Endodermal cell (in vitro differentiated cells): Measurements from ENCODE around the gene MRPS35. TPM values are rescaled to one million over a fixed set of nuclear protein-coding genes. Genes with fewer than 3 reads are reported as not detected.

ENCODE experiments used
- DNase-seq: peaks from one replicate; pipeline ENCODE4 v3.0.0-alpha.2; 2017
- H3K27ac ChIP-seq: 2 replicates; pipeline ENCODE4 v1.5.1; 2013; ENCODE audit warnings: mild to moderate bottlenecking, low read depth, low read length, moderate library complexity
- H3K27me3 ChIP-seq: 2 replicates; pipeline ENCODE4 v1.6.1; 2013; ENCODE audit warnings: mild to moderate bottlenecking, low read length, moderate library complexity; ENCODE audit not compliant: insufficient read depth, control insufficient read depth, poor library complexity, severe bottlenecking
- H3K36me3 ChIP-seq: 2 replicates; pipeline ENCODE4 v1.7.0; 2013; ENCODE audit warnings: mild to moderate bottlenecking, low read length, moderate library complexity; ENCODE audit not compliant: control insufficient read depth, insufficient read depth
- H3K4me1 ChIP-seq: one replicate; pipeline ENCODE4 v1.7.0; 2013; ENCODE audit warnings: low read length; ENCODE audit not compliant: control insufficient read depth, insufficient read depth
- H3K4me3 ChIP-seq: 2 replicates; pipeline ENCODE4 v1.5.1; 2013; ENCODE audit warnings: mild to moderate bottlenecking, low read length, moderate library complexity
- H3K9ac ChIP-seq: 2 replicates; pipeline ENCODE4 v1.6.1; 2013; ENCODE audit warnings: mild to moderate bottlenecking, low read length, moderate library complexity; ENCODE audit not compliant: poor library complexity, severe bottlenecking; ENCODE audit errors: extremely low read depth
- H3K9me3 ChIP-seq: 2 replicates; pipeline ENCODE4 v1.6.1; 2013; ENCODE audit warnings: mild to moderate bottlenecking, low read length, moderate library complexity; ENCODE audit not compliant: control insufficient read depth
- H3K27ac Mint-ChIP-seq: 2 replicates; pipeline ENCODE4 v1.8.0; 2020; ENCODE audit warnings: mixed read lengths
- H3K27me3 Mint-ChIP-seq: 2 replicates; pipeline ENCODE4 v1.8.0; 2021; ENCODE audit warnings: mild to moderate bottlenecking, mixed read lengths; ENCODE audit not compliant: insufficient read depth
- H3K36me3 Mint-ChIP-seq: 2 replicates; pipeline ENCODE4 v1.8.0; 2020; ENCODE audit warnings: low read depth, mixed read lengths
- H3K4me1 Mint-ChIP-seq: 2 replicates; pipeline ENCODE4 v1.8.0; 2020; ENCODE audit warnings: mixed read lengths
- H3K4me3 Mint-ChIP-seq: 2 replicates; pipeline ENCODE4 v1.8.0; 2020; ENCODE audit warnings: mild to moderate bottlenecking, moderate library complexity, mixed read lengths
- H3K9me3 Mint-ChIP-seq: 2 replicates; pipeline ENCODE4 v1.8.0; 2020; ENCODE audit warnings: mild to moderate bottlenecking, mixed read lengths
- WGBS, 2 experiments: methylation state at CpG; one replicate each; pipeline versions ENCODE4 v1.1.5 to v1.1.7; 2013; ENCODE audit warnings: missing lambda C conversion rate in 2 of 2, mixed read lengths in 1 of 2; ENCODE audit not compliant: insufficient coverage in 1 of 2, insufficient read length in 1 of 2; 5-methylcytosine and 5-hydroxymethylcytosine counted together
- total RNA-seq, 2 donors: library from RNA; stranded (reverse); fragmentation: NEBNext Ultra II Directional in 1 of 2; extraction: Animal tissue kit (Norgen Biotek cat#: 25700) in 1 of 2; gene quantifications; 2 replicates in 1 of 2; 3 replicates in 1 of 2; pipeline ENCODE4 v1.2.1, GENCODE V29; 2021
- TF ChIP-seq, protein P1 (sequence below): fragments of 200-600 bp; sonication (generic); conservative IDR thresholded peaks from 2 replicates; pipeline ENCODE4 v1.5.0; 2021; ENCODE audit warnings: antibody characterized with exemption, mild to moderate bottlenecking

Gene MRPS35
- total RNA-seq, 2 donors from 2014 or later: 33.7 to 62.6 TPM

DNA sequence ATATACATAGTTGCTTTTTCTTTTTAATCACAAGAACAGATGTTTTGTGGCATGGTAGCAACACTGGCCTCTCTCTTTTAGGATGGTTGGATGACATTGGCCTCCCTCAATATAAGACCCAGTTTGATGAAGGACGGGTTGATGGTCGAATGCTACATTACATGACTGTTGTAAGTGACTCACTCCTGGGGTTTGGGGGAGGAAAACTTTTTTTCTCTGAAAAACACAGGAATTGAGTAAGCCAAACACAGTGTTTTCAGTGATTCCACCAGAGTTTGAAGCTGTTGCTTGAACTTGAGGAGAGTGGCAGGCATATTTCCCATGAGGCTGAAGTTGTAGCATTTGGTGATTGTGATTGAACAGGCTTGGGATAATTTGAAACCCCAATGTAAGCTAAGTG, 28.1 kb upstream of the MRPS35 start:
- H3K36me3 Mint-ChIP-seq: peaks cover 76% of the 10 kb centered on the region
- H3K27ac ChIP-seq: no peak overlapping the region
- H3K9me3 Mint-ChIP-seq: no peaks in the 10 kb centered on the region
- TF ChIP-seq, protein P1, sequence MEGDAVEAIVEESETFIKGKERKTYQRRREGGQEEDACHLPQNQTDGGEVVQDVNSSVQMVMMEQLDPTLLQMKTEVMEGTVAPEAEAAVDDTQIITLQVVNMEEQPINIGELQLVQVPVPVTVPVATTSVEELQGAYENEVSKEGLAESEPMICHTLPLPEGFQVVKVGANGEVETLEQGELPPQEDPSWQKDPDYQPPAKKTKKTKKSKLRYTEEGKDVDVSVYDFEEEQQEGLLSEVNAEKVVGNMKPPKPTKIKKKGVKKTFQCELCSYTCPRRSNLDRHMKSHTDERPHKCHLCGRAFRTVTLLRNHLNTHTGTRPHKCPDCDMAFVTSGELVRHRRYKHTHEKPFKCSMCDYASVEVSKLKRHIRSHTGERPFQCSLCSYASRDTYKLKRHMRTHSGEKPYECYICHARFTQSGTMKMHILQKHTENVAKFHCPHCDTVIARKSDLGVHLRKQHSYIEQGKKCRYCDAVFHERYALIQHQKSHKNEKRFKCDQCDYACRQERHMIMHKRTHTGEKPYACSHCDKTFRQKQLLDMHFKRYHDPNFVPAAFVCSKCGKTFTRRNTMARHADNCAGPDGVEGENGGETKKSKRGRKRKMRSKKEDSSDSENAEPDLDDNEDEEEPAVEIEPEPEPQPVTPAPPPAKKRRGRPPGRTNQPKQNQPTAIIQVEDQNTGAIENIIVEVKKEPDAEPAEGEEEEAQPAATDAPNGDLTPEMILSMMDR: no peak
- no peaks in the 10 kb centered on the region for H3K27me3 ChIP-seq
- no peak overlapping the region for H3K4me3 Mint-ChIP-seq
- H3K4me3 ChIP-seq: no peak overlapping the region
- H3K9ac ChIP-seq: no peak overlapping the region
- H3K4me1 ChIP-seq: no peaks in the 10 kb centered on the region
- no peak overlapping the region for H3K27ac Mint-ChIP-seq
- no peaks in the 10 kb centered on the region for H3K4me1 Mint-ChIP-seq
- no peaks in the 10 kb centered on the region for H3K27me3 Mint-ChIP-seq
- WGBS, 2 experiments: 96% methylated on average over 2 of the region's 2 CpGs; no CpG with 5 or more reads in 1 of the 2 experiments
- peaks cover 78% of the 10 kb centered on the region for H3K36me3 ChIP-seq
- DNase-seq: no peak
- no peaks in the 10 kb centered on the region for H3K9me3 ChIP-seq

DNA sequence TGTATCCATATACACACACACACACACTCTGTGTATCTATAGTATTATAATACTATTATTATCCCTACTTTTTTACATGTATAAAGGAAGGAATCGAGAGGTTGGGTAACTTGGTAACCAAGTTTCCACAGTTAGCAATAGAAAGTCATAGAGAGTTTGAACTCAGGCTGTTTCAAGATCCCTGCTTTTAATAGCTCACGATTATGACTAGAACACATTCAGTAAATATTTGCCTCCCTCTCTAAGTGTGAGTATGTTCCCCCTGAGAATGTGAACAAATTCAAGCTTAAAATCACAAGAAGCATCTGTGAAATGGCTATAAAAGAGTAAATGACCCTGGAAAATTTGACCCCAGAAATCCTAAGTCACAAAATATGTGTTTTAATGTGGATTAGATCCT, 25.4 kb upstream of the MRPS35 start:
- Histone ChIP-seq H3K4me3 (no peak overlapping the region), H3K27me3 (no peaks in the 10 kb centered on the region), H3K27ac (no peak overlapping the region), H3K36me3 (peaks cover 84% of the 10 kb centered on the region), H3K9me3 (no peaks in the 10 kb centered on the region), H3K9ac (no peak overlapping the region), H3K4me1 (no peaks in the 10 kb centered on the region)
- Mint-ChIP-seq H3K9me3 (no peaks in the 10 kb centered on the region), H3K4me1 (no peaks in the 10 kb centered on the region), H3K36me3 (peaks cover 76% of the 10 kb centered on the region), H3K27me3 (no peaks in the 10 kb centered on the region), H3K4me3 (no peak overlapping the region), H3K27ac (no peak overlapping the region)
- no peak for DNase-seq
- 96 to 100% methylated on average over 1 to 2 of the region's 2 CpGs for WGBS, 2 experiments
- TF ChIP-seq, protein P1: no peak

DNA sequence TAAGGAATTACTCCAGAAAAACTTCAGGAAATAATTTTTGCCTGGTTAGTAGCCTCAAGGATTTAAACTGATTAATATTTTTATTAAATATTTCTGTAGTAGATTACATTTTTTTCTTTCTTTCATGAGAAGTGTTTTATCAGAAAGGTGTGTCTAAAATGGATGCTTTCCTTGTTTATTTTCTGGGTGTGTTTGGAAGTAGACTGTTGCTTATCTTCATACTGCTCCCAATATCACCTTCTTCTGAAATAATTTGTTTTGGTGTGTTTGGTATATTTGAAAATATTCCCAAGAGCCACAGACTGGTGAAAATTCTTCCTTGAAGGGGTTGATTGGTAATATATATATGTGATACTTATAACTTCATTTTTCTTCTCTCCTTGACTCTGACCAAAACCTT, 24.5 kb upstream of the MRPS35 start:
- no peaks in the 10 kb centered on the region for H3K4me1 ChIP-seq
- DNase-seq: no peak
- Mint-ChIP-seq H3K36me3 (peaks cover 75% of the 10 kb centered on the region), H3K4me3 (no peak overlapping the region), H3K27ac (no peak overlapping the region), H3K4me1 (no peaks in the 10 kb centered on the region), H3K27me3 (no peaks in the 10 kb centered on the region), H3K9me3 (no peaks in the 10 kb centered on the region)
- no peak overlapping the region for H3K9ac ChIP-seq
- H3K27ac ChIP-seq: no peak overlapping the region
- H3K27me3 ChIP-seq: no peaks in the 10 kb centered on the region
- H3K9me3 ChIP-seq: no peaks in the 10 kb centered on the region
- H3K4me3 ChIP-seq: no peak overlapping the region
- TF ChIP-seq, protein P1: no peak
- H3K36me3 ChIP-seq: peaks cover 84% of the 10 kb centered on the region
